ENCODE results near the gene CCDC12. TPM values are rescaled to one million over a fixed set of nuclear protein-coding genes. Genes with fewer than 3 reads are reported as not detected.

Gene CCDC12
- total RNA-seq, 4 donors from 2014 or later, result 43.2 to 60.6 (median 51.8) TPM

- intact Hi-C loops (cut with DNase I), result no loop called here
- no peak overlapping the region for H3K27ac ChIP-seq
- 57 to 64% methylated on average over 6 of the region's 6 CpGs for WGBS, 2 donors
- H3K4me3 ChIP-seq (replicated peaks in 1 of 3), result no peak overlapping the region
- no peaks in the 10 kb centered on the region for H3K36me3 ChIP-seq
- peak in 1 of 2 donors; percentile 31 for DNase-seq
- H3K27me3 ChIP-seq, result no peaks in the 10 kb centered on the region
- no peaks in the 10 kb centered on the region for H3K9me3 ChIP-seq
- H3K4me1 ChIP-seq, result peaks cover 8 to 23% of the 10 kb centered on the region in 2 donors
- TF ChIP-seq CTCF (IDR thresholded peaks at IDR 0.05) (no peak), POLR2A (IDR thresholded peaks at IDR 0.05) (no peak)
Measured at GRCh38 chr3:46889381-46890110, 87.0 kb downstream of the CCDC12 start.

GRCh38 chr3:46888705-46889104 lies 87.8 kb downstream of the CCDC12 start:
- 71 to 89% methylated on average over 13 of the region's 13 CpGs for WGBS, 2 donors
- intact Hi-C loops (cut with DNase I), result no loop called here
- TF ChIP-seq CTCF (IDR thresholded peaks at IDR 0.05) (no peak), POLR2A (IDR thresholded peaks at IDR 0.05) (no peak)

GRCh38 chr3:46887980-46888494 lies 88.5 kb downstream of the CCDC12 start:
- TF ChIP-seq CTCF (IDR thresholded peaks at IDR 0.05) (no peak), POLR2A (IDR thresholded peaks at IDR 0.05) (no peak)
- H3K4me3 ChIP-seq (replicated peaks in 1 of 3), result no peak overlapping the region
- DNase-seq, result no peak
- WGBS, 2 donors, result 77 to 83% methylated on average over 7 of the region's 7 CpGs
- peaks cover 8 to 23% of the 10 kb centered on the region in 2 donors for H3K4me1 ChIP-seq
- H3K9me3 ChIP-seq, result no peaks in the 10 kb centered on the region
- H3K27me3 ChIP-seq, result no peaks in the 10 kb centered on the region
- intact Hi-C loops (cut with DNase I), result no loop called here
- H3K36me3 ChIP-seq, result no peaks in the 10 kb centered on the region
- no peak overlapping the region for H3K27ac ChIP-seq

More at GRCh38 chr3:46888705-46889104, 87.8 kb downstream of the CCDC12 start:
- H3K4me1 ChIP-seq, result peaks cover 8 to 23% of the 10 kb centered on the region in 2 donors
- H3K4me3 ChIP-seq (replicated peaks in 1 of 3), result no peak overlapping the region
- no peak overlapping the region for H3K27ac ChIP-seq
- peak in 1 of 2 donors; percentile 28 for DNase-seq
- no peaks in the 10 kb centered on the region for H3K27me3 ChIP-seq
- H3K36me3 ChIP-seq, result no peaks in the 10 kb centered on the region
- H3K9me3 ChIP-seq, result no peaks in the 10 kb centered on the region

- H3K4me1 ChIP-seq, result peaks cover 6 to 26% of the 10 kb centered on the region in 2 donors
- intact Hi-C loops (cut with DNase I), result no loop called here
- 100% methylated on average over 1 to 2 of the region's 3 CpGs for WGBS, 2 donors
Measured at GRCh38 chr3:46885612-46886011, 90.9 kb downstream of the CCDC12 start.

More at GRCh38 chr3:46885612-46886011, 90.9 kb downstream of the CCDC12 start:
- TF ChIP-seq POLR2A (IDR thresholded peaks at IDR 0.05) (no peak), CTCF (IDR thresholded peaks at IDR 0.05) (no peak)
- Histone ChIP-seq H3K36me3 (no peaks in the 10 kb centered on the region), H3K27me3 (no peaks in the 10 kb centered on the region), H3K27ac (no peak overlapping the region), H3K4me3 (replicated peaks in 1 of 3) (no peak overlapping the region), H3K9me3 (no peaks in the 10 kb centered on the region)
- no peak for DNase-seq

Data from thyroid gland (tissue), 4 donors.